Activated naive CD8-positive, alpha-beta T cell treated with anti-CD3 and anti-CD28 coated beads for 36 hours (primary cell): Measurements from ENCODE around the gene KATNAL1. TPM values are rescaled to one million over a fixed set of nuclear protein-coding genes. Genes with fewer than 3 reads are reported as not detected.

Experiments
- DNase-seq: peaks from one replicate; pipeline ENCODE4 v3.0.0; 2021
- H3K27ac Mint-ChIP-seq: one replicate; pipeline ENCODE4 v1.8.0; 2022; ENCODE audit warnings: mild to moderate bottlenecking, moderate library complexity, mixed read lengths
- H3K27me3 Mint-ChIP-seq: one replicate; pipeline ENCODE4 v1.8.0; 2022; ENCODE audit warnings: mild to moderate bottlenecking, mixed read lengths
- H3K36me3 Mint-ChIP-seq: one replicate; pipeline ENCODE4 v1.8.0; 2021; ENCODE audit warnings: mild to moderate bottlenecking, mixed read lengths
- H3K4me1 Mint-ChIP-seq: one replicate; pipeline ENCODE4 v1.8.0; 2021; ENCODE audit warnings: mixed read lengths
- H3K4me3 Mint-ChIP-seq: one replicate; pipeline ENCODE4 v1.8.0; 2022; ENCODE audit warnings: mild to moderate bottlenecking, moderate library complexity, mixed read lengths
- H3K9me3 Mint-ChIP-seq: one replicate; pipeline ENCODE4 v1.8.0; 2022; ENCODE audit warnings: mixed read lengths
- total RNA-seq, 2 experiments: library from RNA; stranded (reverse); gene quantifications; one replicate each; pipeline ENCODE4 v1.2.3, GENCODE V29; 2021

Gene KATNAL1
- total RNA-seq, 2 experiments from 2014 or later, result 6.7 to 6.9 TPM

DNA sequence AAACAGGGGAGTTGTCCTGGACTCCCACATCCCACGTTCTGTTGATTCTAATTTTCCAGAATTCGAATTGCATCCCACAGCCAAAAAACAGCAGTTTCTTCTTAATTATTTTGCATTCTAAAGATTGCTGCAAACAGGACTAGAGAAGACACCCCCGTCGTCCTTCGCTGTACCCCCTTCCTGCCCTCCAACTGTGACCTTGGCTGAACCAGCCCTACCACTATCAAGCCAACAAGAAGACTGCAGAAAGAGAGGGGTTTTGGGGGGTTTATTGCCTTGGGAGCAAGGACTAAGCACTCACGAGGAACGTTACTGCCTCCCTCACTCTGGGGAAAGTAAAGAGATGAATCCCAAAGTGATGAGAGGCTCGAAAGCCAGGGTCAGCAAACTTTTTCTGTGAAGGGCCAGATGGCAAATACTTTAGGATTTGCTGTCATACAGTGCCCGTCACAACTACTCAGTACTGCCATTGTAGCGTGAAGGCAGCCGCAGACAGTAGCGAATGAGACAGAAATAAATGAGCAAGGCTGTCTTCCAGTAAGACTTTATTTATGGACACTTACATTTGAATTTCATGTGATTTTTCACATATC is 32.5 kb upstream of the KATNAL1 start:
- H3K9me3 Mint-ChIP-seq, result no peaks in the 10 kb centered on the region
- DNase-seq, result no peak
- no peak overlapping the region for H3K4me3 Mint-ChIP-seq
- H3K4me1 Mint-ChIP-seq, result no peaks in the 10 kb centered on the region
- no peaks in the 10 kb centered on the region for H3K36me3 Mint-ChIP-seq
- H3K27me3 Mint-ChIP-seq, result peaks cover under 1% of the 10 kb centered on the region
- H3K27ac Mint-ChIP-seq, result no peak overlapping the region

DNA sequence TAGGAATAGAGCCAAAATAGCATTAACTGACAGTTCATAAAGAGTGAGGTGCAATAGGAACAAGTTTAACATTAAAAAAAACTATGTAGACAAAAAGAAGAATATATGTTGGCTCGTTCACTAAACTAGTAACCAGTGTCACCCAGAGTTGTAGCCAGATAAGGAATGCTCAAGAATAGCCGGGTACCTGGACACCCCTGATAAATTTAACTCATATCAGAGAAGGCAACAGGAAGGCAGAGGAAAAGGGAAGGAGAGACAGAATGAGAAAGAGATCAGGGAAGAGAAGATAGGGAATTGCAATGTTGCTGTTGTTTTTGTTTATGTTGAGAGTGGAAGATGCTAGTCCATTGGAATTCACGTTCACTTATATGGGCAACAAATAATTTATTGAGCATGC is 31.6 kb upstream of the KATNAL1 start:
- no peaks in the 10 kb centered on the region for H3K4me1 Mint-ChIP-seq
- no peaks in the 10 kb centered on the region for H3K36me3 Mint-ChIP-seq
- no peaks in the 10 kb centered on the region for H3K27me3 Mint-ChIP-seq
- no peak overlapping the region for H3K4me3 Mint-ChIP-seq
- DNase-seq, result no peak
- H3K9me3 Mint-ChIP-seq, result no peaks in the 10 kb centered on the region
- no peak overlapping the region for H3K27ac Mint-ChIP-seq

DNA sequence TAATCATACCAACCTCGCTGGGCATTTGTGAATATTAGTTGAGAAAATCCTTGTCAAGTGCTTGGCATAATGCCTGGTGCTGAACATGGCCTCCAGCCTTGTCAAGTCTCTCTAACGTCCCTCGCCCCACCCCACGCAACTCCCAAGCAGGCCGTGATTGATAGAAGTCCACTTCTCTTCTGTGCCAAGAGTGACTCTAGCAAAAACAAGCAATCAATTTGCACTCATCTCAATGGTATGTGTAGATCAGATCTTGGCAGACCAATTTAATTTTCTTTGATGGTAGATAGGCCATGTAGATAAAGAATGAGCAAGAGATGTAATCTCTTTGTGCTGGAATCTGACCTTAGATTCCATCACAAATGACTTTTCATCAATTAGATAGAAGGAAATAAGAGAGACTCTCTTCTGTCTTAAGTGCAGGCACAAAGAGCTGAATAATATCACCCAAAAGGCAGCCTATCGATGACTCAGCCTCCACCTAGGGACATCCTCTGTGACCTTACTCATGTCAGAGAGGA is 31.0 kb upstream of the KATNAL1 start:
- no peaks in the 10 kb centered on the region for H3K36me3 Mint-ChIP-seq
- no peaks in the 10 kb centered on the region for H3K4me1 Mint-ChIP-seq
- no peak overlapping the region for H3K4me3 Mint-ChIP-seq
- no peaks in the 10 kb centered on the region for H3K27me3 Mint-ChIP-seq
- H3K27ac Mint-ChIP-seq, result no peak overlapping the region
- H3K9me3 Mint-ChIP-seq, result no peaks in the 10 kb centered on the region
- no peak for DNase-seq

DNA sequence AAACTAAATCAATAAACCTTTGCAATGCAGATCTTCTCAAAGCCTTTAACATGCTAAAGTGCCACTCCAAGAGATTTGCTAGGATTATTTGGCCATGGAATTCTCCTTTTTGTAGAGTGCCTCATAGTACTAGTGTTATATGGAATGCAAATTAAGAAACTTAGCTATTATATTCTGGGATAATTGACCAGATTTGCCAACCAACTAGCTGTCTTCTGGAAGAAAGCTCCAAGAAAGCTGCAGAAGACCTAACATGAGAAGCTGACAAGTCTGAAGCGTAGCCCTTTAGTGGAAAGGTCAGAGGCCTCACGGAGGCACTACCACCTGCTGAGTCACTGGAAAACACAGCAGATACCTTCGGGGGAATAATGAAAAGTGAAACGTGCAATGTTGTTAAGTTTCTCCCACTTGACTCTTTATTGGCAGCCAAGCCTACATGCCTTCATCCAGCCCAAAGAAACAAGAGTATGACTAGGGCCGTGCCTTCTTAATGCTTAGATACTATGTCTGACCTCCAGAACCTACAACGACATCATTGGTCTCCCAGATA is 29.8 kb upstream of the KATNAL1 start:
- Mint-ChIP-seq H3K9me3 (no peaks in the 10 kb centered on the region), H3K36me3 (no peaks in the 10 kb centered on the region), H3K4me3 (no peak overlapping the region), H3K27me3 (no peaks in the 10 kb centered on the region), H3K4me1 (no peaks in the 10 kb centered on the region), H3K27ac (no peak overlapping the region)
- DNase-seq, result no peak

DNA sequence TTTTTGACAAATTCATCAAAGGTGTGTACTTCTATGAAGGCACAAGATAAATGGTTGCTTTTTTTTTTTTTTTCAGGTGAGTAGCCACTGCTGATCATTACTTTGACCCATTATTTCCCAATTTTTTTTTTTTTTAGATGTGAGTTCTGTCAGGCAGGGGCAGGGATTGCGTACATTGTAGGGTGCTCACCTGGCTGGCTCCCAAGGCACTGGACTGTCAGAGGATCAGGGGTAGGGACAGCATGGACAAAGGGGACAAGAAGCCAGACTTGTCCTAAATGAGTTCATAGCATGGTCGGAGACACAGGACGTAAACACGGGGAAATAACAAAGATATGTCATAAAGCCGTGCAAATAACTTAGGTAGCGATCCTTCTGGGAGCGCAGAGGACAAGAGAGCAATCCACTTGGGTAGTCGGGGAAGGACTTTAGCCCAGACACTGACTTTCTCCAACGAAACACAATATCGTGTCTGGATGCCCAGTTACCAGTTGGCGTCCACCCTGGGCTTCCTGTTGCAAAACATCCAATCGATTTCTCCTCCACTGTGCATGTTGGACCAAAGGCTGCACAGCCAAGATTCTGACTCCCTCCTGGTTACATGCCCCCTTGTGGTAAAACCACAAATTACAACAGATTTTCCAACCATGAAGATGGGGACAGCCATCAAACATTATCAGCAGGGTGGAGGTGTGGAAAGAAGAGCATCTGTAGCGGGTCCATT is 27.5 kb upstream of the KATNAL1 start:
- H3K27me3 Mint-ChIP-seq, result no peaks in the 10 kb centered on the region
- no peak overlapping the region for H3K4me3 Mint-ChIP-seq
- H3K4me1 Mint-ChIP-seq, result no peaks in the 10 kb centered on the region
- no peaks in the 10 kb centered on the region for H3K9me3 Mint-ChIP-seq
- H3K27ac Mint-ChIP-seq, result no peak overlapping the region
- H3K36me3 Mint-ChIP-seq, result no peaks in the 10 kb centered on the region
- no peak for DNase-seq

DNA sequence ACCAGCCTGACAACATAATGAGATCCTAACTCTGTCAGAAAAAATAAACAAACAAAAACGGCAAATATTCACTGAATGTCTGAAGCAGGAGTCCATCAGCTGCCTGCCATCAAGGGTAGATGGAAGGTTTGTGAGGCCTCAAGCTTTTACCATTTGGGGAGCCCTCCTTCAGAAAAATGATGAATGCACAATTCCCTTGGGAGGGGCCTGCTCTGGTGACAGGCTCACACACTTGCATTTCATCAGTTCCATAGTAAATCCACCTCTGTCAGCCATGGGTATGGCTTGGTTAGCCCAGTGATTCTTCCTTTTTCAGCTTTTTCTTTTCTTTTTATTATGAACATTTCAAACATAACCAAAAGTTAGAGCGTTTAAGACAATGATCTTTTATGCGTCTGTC is 26.3 kb upstream of the KATNAL1 start:
- no peaks in the 10 kb centered on the region for H3K4me1 Mint-ChIP-seq
- no peaks in the 10 kb centered on the region for H3K27me3 Mint-ChIP-seq
- H3K9me3 Mint-ChIP-seq, result no peaks in the 10 kb centered on the region
- no peaks in the 10 kb centered on the region for H3K36me3 Mint-ChIP-seq
- H3K4me3 Mint-ChIP-seq, result no peak overlapping the region
- DNase-seq, result no peak
- no peak overlapping the region for H3K27ac Mint-ChIP-seq

DNA sequence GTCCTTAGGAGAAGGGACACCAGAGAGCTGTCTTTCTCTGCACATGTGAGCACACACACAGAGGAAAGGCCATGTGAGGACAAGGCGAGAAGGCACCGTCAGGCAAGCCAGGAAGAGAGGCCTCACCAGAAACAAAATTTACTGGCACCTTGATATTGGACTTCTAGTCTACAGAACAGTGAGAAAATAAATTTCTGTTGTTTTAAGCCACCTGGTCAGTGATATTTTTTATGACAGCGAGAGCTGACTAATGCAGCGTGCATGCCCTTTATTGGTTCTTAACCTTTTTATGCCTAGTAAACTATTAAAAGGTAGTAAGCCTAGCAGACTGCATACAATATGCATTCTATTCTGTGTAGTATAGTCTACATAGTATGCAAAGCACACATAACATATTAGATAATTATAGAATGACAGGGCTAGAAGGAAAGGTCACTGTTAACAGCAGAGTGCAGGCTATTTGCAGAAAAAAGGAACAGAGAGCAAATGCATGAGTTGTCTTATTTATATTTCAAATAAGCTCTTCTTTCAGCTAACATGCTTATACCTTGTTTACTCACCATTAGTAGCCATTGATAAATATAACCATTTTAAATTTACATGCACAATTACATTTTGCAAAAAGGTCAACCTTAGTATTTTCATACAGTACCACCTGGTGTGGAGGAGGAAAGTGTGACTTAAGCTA is 25.2 kb upstream of the KATNAL1 start:
- Mint-ChIP-seq H3K36me3 (no peaks in the 10 kb centered on the region), H3K27me3 (no peaks in the 10 kb centered on the region), H3K4me1 (no peaks in the 10 kb centered on the region), H3K27ac (no peak overlapping the region), H3K4me3 (no peak overlapping the region), H3K9me3 (no peaks in the 10 kb centered on the region)
- no peak for DNase-seq

DNA sequence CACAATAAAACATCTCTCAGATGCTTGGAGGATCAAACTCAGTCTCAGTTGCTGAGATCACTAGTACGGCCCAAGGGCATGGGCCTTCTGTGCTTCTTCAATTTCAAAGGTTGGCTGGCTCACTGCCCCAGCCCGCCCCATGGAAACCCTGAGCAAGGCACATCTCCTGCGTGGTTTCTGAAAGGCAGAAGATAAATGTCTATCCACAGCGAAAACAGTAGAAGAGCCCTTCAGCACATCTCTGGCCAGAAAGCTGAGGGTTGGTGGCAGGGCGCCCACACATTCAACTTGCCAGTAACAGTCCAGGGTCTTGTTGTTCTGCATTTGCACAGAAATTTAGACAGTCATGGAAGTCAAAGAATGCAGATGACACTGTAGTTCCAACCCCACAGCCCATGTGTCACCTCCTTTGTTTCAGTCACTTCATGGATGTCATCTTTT is 24.0 kb upstream of the KATNAL1 start:
- H3K4me1 Mint-ChIP-seq, result no peaks in the 10 kb centered on the region
- no peak overlapping the region for H3K4me3 Mint-ChIP-seq
- DNase-seq, result no peak
- H3K9me3 Mint-ChIP-seq, result no peaks in the 10 kb centered on the region
- H3K27ac Mint-ChIP-seq, result no peak overlapping the region
- H3K27me3 Mint-ChIP-seq, result no peaks in the 10 kb centered on the region
- no peaks in the 10 kb centered on the region for H3K36me3 Mint-ChIP-seq

DNA sequence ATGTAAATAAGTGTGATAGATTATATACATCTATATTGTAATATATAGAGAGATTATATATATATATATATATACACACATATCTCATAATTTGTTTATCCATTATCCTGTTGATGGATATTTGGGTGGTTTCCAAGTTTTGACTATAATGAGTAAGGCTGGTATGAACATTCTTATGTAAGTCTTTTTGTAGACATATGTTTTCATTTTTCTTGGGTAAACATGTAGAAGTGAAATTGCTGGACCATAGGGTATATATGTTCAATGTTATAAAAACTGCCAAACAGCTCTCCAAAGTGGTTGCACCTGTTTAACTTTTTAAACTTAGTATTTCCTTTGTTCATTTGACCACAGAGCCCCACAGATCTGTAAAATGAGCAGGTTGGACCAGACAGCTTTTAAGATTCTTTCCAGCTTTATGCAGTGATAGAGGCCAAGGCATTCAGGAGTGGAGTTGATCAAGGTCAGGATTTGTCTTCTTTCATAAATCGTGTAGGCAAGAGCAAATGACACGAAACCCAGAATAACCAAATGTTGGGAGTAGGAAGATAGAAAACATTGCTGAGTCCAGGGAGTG is 21.7 kb upstream of the KATNAL1 start:
- H3K36me3 Mint-ChIP-seq, result no peaks in the 10 kb centered on the region
- H3K4me3 Mint-ChIP-seq, result no peak overlapping the region
- no peak for DNase-seq
- no peak overlapping the region for H3K27ac Mint-ChIP-seq
- H3K27me3 Mint-ChIP-seq, result no peaks in the 10 kb centered on the region
- no peaks in the 10 kb centered on the region for H3K4me1 Mint-ChIP-seq
- H3K9me3 Mint-ChIP-seq, result no peaks in the 10 kb centered on the region

DNA sequence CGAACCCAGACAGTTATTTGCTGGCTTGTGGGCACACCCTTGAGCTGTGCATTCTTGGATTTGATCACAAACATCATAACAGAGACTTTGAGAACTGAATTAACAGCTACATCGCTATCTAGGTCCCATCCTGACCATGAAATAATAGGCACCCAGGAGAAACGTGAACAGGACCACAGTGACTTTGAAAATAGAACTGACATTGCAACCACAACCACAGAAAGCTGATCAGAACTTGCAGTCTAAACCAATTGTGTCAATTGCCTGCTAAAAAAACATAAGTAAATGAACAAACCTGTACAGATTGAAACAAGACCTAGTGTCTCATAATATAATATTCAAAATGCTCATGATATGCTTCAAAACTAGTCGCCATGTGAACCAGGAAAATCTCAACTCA is 18.3 kb upstream of the KATNAL1 start:
- Mint-ChIP-seq H3K27me3 (no peaks in the 10 kb centered on the region), H3K4me3 (no peak overlapping the region), H3K9me3 (no peaks in the 10 kb centered on the region), H3K36me3 (no peaks in the 10 kb centered on the region), H3K27ac (no peak overlapping the region), H3K4me1 (no peaks in the 10 kb centered on the region)
- DNase-seq, result no peak

DNA sequence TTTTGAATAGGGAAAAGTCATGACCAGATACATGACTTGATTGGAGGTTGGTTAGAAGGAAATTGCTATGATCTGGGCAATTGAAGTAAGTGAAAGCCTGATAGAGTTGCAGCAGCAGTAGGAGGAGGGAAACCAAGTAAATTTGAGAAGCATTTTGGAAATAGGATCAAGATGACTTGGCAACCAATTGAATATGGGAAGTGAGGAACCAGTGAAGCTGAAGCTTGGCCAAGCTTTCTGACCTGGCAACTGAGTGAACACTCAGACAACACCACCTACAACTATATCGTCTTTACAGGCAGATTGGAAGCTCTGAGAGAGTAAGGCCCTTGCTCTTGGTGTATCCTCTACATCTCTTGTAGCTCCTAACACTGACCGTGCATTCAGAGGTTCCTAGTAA is 16.2 kb upstream of the KATNAL1 start:
- no peaks in the 10 kb centered on the region for H3K36me3 Mint-ChIP-seq
- H3K9me3 Mint-ChIP-seq, result no peaks in the 10 kb centered on the region
- H3K27ac Mint-ChIP-seq, result no peak overlapping the region
- no peaks in the 10 kb centered on the region for H3K4me1 Mint-ChIP-seq
- H3K4me3 Mint-ChIP-seq, result no peak overlapping the region
- H3K27me3 Mint-ChIP-seq, result no peaks in the 10 kb centered on the region
- DNase-seq, result no peak

DNA sequence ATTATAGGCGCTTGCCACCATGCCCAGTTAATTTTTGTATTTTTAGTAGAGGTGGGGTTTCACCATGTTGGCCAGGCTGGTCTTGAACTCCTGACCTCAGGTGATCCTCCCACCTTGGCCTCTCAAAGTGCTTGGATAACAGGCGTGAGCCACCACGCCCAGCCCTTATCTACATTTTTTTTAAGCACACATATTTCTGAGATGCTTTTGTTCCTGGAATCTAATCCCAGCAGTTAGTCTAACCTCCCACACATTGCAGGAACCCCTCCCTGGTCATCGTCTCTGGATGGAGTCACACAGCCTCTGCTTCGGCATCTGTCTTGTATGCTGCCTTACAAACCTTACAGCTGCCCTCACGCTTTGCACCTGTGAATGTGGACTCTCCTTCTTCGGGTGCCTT is 15.1 kb upstream of the KATNAL1 start:
- DNase-seq, result no peak
- no peak overlapping the region for H3K4me3 Mint-ChIP-seq
- no peaks in the 10 kb centered on the region for H3K9me3 Mint-ChIP-seq
- H3K27me3 Mint-ChIP-seq, result no peaks in the 10 kb centered on the region
- no peak overlapping the region for H3K27ac Mint-ChIP-seq
- no peaks in the 10 kb centered on the region for H3K36me3 Mint-ChIP-seq
- H3K4me1 Mint-ChIP-seq, result no peaks in the 10 kb centered on the region

DNA sequence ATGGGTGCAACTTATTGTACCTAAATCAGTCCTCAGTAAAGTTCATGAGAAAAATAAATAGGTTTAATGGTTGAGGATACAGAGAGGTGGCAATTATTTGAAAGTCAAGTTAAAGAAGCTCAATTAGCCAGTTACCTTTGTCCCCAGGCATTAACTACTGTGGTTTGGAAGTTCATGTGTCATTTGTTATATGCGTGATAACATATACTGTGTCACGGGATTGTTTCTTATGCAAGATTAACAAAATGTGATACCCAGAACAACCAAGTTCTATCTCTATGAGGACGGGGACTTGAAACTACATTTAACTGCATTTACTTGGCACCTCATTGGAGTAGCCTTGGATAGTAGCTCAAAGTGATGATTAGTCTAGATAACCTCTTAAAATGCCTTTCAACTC is 13.9 kb upstream of the KATNAL1 start:
- H3K27ac Mint-ChIP-seq, result no peak overlapping the region
- no peaks in the 10 kb centered on the region for H3K4me1 Mint-ChIP-seq
- DNase-seq, result no peak
- no peaks in the 10 kb centered on the region for H3K9me3 Mint-ChIP-seq
- H3K36me3 Mint-ChIP-seq, result no peaks in the 10 kb centered on the region
- no peaks in the 10 kb centered on the region for H3K27me3 Mint-ChIP-seq
- no peak overlapping the region for H3K4me3 Mint-ChIP-seq

DNA sequence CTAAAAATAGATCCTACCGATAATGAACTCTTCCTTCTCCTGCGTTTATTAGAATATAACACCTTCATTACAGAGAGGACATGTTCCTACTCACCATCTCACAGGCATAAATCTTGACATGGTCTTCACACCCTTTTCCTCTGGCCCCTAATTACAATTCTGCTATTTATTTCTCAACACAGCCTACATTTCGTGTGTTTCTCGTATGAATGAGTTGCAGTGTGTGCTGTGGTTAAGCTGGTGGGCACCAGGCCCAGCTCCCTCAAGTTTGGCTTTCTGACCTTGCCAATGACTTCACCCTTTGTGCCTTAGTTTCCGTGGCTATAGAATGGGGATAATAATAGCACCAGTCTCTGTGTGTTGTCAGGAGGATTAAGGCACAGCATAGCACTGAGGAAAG is 12.3 kb upstream of the KATNAL1 start:
- Mint-ChIP-seq H3K36me3 (no peaks in the 10 kb centered on the region), H3K27me3 (no peaks in the 10 kb centered on the region), H3K9me3 (no peaks in the 10 kb centered on the region), H3K27ac (no peak overlapping the region), H3K4me3 (no peak overlapping the region), H3K4me1 (no peaks in the 10 kb centered on the region)
- no peak for DNase-seq

DNA sequence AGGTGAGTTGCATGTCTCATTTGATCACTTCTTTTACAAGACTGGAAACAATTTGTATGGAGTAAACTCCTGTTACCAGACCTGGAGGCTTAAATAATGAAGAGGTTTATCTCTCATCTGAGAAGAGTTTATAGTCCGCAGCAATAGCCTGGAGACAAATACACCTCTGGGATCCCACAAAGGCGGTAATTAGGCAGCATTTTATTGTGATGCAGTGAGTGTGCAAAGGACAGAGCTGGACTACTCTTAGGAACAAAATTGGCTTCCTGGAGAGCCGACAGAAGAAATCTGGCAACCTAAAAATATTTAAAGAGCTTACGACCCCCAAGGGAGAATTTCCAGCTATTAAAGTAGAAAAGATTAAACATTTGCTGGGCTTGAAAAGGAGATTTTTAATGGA is 11.8 kb upstream of the KATNAL1 start:
- Mint-ChIP-seq H3K27me3 (no peaks in the 10 kb centered on the region), H3K36me3 (no peaks in the 10 kb centered on the region), H3K9me3 (no peaks in the 10 kb centered on the region), H3K27ac (no peak overlapping the region), H3K4me1 (no peaks in the 10 kb centered on the region), H3K4me3 (no peak overlapping the region)
- no peak for DNase-seq
